CD1c-positive myeloid dendritic cell (primary cell): ENCODE data around the gene PHOX2B.
"Not testable (repeated sequence)": the region's sequence is repeated elsewhere in the genome, so short reads cannot be mapped to it uniquely, and the experiment has no call there.

Experiments used
- DNase-seq: peaks from one replicate; pipeline ENCODE4 v3.0.0-alpha.2; 2016; ENCODE audit errors: extremely low spot score

Gene PHOX2B

GRCh38 chr4:41748074-41748570 is 403 bp downstream of the PHOX2B start:
- DNase-seq = no peak

GRCh38 chr4:41747230-41748055 is 1.1 kb downstream of the PHOX2B start:
- no peak for DNase-seq

DNA sequence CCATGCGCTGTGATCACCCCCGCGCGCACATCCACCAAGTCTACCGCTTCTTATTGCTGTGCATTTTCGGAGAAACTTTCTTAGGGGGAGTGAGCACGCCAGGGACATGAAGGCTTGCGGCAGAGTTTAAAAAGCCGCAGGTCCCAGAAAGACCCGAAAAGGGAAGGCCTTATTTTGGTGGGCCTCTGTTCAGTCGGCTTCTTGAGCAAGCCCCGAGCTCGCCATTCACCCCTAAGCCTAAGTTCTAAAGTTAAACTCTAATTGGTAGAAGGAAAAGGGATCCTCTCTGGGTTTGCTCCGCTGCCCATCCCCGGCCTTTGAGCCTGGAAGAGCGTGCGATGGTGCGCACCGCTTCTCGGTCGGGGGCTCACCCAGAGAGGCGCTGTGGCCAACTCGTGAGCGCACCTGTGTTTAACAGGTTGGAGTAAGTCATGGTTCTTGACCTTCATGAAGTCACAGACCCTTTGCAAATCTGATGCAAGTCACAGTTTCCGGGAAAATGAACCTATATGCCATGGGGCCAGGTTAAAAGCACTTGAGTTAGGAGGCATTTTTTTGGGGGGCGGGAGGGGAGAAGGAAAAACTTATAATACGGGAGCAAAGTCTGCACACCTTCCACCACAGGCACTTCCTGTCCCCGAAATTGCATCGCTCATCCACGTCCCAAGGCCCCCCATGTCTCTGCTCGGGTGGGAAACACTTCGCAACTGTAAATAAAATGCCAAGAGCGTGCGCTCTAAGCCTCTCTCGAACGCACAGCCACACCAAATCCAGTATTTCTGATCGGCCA is 1.9 kb downstream of the PHOX2B start:
- DNase-seq = no peak

- no peak for DNase-seq
These were observed 2.5 kb downstream of the PHOX2B start for GRCh38 chr4:41746025-41746439.

DNA sequence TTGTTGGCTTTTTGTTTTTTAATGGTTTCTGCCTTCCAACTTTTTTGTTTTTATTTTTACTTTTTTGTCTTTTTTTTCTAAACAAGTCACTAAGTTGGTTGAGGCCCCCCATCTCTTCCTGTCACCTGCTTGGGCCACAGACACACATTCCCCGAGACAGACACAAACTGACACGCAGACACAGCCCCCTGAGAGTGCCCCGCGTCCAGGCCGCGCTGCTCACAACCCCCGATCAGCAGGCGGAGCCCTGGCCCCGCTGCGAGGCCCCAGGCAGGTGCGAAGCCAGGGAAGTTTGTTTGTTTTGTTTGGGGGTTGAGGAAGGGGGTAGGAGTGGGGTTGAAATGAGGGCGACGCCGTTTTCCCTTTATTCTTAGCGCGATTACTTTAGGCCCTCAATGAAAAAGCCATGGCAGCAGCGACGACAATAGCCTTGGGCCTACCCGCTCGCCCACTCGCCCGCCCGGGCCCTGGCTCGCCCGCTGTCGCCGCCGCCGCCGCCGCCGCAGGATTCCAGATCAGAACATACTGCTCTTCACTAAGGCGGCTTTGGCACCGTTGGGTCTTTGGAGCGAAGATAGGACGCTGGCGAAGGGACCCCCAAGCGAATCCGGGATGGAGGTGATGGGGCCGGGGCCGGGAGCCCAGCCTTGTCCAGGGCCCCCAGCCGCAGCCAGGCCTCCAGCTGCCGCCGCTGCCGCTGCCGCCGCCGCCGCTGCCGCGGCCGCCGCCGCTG is 3.1 kb downstream of the PHOX2B start:
- no peak for DNase-seq

GRCh38 chr4:41744572-41745291 is 3.8 kb downstream of the PHOX2B start:
- no peak for DNase-seq

GRCh38 chr4:41741354-41741753 is 7.2 kb downstream of the PHOX2B start:
- DNase-seq = no peak

DNA sequence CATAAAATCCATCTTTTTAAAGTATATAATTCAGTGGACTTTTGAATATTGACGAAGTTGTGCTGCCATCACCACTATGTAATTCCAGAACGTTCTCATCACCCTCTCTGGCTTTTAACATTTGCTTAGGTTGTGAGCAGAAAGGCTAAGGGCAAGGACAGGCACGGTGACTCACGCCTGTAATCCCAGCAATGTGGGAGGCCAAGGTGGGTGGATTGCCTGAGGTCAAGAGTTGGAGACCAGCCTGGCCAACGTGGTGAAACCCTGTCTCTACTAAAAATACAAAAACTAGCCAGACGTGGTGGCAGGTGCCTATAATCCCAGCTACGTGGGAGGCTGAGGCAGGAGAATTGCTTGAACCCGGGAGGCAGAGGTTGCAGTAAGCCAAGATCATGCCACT is 11.0 kb downstream of the PHOX2B start:
- not testable (repeated sequence) for DNase-seq

DNA sequence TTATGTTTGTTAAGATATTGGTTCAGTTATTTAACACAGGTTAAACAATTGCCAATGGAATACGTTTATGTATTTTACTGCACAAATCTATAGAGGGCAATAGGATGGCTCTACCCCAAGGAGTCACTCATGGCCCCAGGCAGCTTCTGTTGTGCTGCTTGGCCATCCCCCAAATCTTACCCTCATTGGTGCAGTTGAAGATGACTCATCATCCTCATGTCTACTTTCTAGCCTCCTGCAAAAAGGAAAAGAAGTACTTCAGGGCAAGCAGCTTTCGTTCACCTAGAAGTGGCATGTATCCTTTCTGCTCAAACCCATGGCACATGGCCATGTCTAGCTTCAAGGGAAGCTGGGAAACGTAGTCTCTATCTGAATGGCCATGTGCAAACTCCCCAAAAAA is 14.2 kb downstream of the PHOX2B start:
- no peak for DNase-seq

DNA sequence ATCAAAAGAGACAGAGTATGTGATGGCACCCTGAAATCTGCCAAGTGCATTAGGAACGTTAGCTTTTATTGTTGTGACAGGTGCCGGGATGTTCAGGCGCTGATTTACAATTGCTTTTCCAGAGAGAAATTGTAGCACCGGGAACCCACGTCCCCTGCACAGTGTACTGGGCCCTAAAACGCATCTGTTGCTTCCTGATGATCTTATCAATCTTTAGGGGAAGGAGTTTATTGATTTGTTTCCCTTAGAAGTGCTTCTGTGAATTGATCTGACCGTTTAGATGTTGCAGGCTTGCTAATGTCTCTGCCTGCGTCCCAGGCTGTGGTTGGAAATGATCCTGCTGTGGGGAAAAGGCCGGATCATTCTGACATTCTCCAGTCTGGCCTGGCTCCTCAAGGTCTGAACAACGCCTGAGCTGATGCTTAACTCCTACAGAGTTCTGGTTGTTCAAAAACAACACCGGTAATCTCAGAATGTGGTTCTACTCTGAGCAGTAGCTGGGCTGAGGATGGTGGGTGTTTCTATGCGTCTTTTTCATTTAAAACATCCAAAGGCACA is 16.9 kb downstream of the PHOX2B start:
- no peak for DNase-seq

GRCh38 chr4:41728573-41728913 is 20.0 kb downstream of the PHOX2B start:
- no peak for DNase-seq

DNA sequence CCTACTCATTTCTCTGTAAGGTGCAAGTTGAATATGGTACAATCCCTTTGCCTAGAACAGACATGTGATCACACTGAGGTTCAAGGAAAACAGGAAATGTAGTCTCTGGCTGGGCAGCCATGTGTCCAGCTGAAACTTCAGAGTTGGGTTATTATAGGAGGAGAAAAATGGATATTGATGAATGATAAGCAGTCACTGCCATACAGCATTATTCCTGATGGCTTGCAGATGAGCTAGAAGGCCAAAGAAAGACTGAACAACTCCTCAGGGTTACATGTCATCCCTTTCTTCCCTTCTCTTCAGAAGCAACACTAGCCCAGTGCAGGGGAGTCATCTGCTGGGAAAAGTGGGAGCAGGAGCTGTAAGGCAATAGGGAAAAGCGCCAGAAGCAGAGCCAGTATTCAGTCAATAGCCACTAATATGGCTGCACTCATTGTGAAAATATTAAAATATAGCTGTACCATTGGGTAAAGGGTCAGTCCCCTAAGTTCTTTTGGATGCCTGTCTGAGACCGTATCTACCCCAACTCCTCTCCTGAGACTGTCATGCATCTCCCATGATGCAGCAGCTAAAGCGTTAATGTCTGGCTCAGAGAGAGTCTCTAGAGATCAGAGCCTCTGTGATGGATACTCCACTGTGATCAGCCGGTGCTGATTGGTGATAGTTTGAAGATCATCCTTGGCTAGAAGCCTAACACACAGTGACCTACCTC is 20.5 kb downstream of the PHOX2B start:
- no peak for DNase-seq

DNA sequence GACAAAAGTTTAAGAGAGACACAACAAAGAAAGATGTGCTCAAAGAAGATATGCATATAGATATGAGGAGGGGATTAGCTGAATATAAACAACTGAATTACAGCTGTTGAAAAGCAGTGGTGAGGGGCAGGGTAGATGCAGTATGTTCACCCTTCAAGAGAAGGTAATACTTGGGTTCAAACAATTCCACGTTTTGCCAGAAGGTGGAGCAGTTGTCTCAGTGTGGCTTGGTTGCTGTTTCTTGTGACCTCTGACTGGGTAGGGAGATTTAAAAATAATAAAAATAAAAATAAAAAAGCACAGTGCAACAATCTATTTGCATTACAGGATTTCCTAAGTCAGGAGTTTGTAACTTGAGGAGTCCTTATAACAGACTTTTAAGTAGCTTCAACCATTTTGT is 23.3 kb downstream of the PHOX2B start:
- DNase-seq = no peak

- DNase-seq = no peak
These were observed 25.2 kb downstream of the PHOX2B start for GRCh38 chr4:41723286-41723685.

- DNase-seq = no peak
These were observed 26.3 kb downstream of the PHOX2B start for GRCh38 chr4:41722181-41722580.

GRCh38 chr4:41719417-41719816 is 29.1 kb downstream of the PHOX2B start:
- no peak for DNase-seq

DNA sequence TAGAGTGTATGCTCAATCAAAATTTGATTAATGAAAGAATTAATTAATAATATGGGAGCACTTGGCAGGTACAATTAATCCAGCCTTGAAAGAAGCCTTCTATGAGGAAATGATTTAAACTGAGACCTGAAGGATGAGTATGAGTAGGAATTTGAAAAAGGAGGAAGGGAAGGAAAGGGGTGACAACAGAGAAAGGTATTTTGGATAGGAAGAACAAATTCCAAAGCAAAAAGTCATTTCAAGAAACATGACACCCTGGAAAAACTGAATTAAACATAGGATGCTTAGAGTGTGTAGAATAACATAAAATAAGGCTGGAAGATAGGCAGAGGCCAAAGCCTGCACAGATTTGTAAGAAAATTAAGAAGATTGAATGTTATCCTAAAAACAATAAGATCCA is 29.6 kb downstream of the PHOX2B start:
- DNase-seq = no peak

GRCh38 chr4:41715155-41715554 is 33.4 kb downstream of the PHOX2B start:
- no peak for DNase-seq

DNA sequence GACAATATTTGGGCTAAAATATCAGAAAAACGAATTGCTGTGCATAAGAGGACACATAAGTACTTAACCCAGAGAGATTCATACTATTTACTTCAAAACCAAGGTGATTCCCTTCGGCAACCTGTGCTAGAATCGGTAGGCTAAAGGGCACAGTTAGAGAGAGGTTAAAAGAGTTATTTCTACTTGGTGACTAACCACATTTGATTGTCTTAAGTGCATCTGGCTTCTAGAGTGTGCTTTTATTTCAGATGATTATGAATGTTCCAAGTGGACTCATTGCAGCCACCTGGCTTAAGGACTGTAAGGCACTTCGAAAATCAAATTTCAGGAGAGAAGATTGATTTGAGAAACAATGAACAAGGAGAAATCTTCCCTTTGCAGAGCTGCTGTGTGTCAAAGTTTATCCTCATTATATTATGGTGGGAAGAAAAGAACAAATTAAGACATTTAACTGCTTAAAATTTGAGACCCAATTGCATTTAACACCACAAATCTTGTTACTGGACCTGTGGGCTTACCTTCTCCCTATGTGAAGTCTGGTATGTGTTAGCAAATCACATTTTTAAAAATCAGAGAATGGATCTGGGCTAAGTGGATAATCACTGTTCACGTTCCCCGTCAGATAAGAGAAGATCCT is 34.0 kb downstream of the PHOX2B start:
- no peak for DNase-seq

- no peak for DNase-seq
These were observed 34.8 kb downstream of the PHOX2B start for GRCh38 chr4:41713768-41714167.
